Rectal smooth muscle tissue (tissue), 1 donor: ENCODE measurements around the gene GNG8.

Source experiments
- H3K27ac ChIP-seq: one replicate; pipeline ENCODE4 v1.7.0; 2013; ENCODE audit warnings: low read depth, low read length, inconsistent platforms
- H3K27me3 ChIP-seq: one replicate; pipeline ENCODE4 v1.7.0; 2013; ENCODE audit warnings: low read length; ENCODE audit not compliant: control insufficient read depth, insufficient read depth
- H3K36me3 ChIP-seq: one replicate; pipeline ENCODE4 v1.7.0; 2013; ENCODE audit warnings: low read length; ENCODE audit not compliant: control insufficient read depth, insufficient read depth
- H3K4me1 ChIP-seq: one replicate; pipeline ENCODE4 v1.7.0; 2013; ENCODE audit warnings: low read length; ENCODE audit not compliant: control insufficient read depth, insufficient read depth
- H3K4me3 ChIP-seq: one replicate; pipeline ENCODE4 v1.7.0; 2013; ENCODE audit warnings: low read length
- H3K9ac ChIP-seq: one replicate; pipeline ENCODE4 v1.7.0; 2013; ENCODE audit warnings: low read length

GNG8 gene

GRCh38 chr19:46610413-46610775 lies 25.6 kb downstream of the GNG8 start:
- H3K27ac ChIP-seq, result no peak overlapping the region
- no peaks in the 10 kb centered on the region for H3K27me3 ChIP-seq
- no peak overlapping the region for H3K4me3 ChIP-seq
- H3K36me3 ChIP-seq, result peaks cover 40% of the 10 kb centered on the region
- H3K4me1 ChIP-seq, result peaks cover 5% of the 10 kb centered on the region
- no peak overlapping the region for H3K9ac ChIP-seq

- Histone ChIP-seq H3K4me3 (no peak overlapping the region), H3K36me3 (peaks cover 40% of the 10 kb centered on the region), H3K4me1 (peaks cover 11% of the 10 kb centered on the region), H3K27ac (no peak overlapping the region), H3K9ac (no peak overlapping the region), H3K27me3 (no peaks in the 10 kb centered on the region)
Measured at GRCh38 chr19:46609511-46610412, 26.2 kb downstream of the GNG8 start.

DNA sequence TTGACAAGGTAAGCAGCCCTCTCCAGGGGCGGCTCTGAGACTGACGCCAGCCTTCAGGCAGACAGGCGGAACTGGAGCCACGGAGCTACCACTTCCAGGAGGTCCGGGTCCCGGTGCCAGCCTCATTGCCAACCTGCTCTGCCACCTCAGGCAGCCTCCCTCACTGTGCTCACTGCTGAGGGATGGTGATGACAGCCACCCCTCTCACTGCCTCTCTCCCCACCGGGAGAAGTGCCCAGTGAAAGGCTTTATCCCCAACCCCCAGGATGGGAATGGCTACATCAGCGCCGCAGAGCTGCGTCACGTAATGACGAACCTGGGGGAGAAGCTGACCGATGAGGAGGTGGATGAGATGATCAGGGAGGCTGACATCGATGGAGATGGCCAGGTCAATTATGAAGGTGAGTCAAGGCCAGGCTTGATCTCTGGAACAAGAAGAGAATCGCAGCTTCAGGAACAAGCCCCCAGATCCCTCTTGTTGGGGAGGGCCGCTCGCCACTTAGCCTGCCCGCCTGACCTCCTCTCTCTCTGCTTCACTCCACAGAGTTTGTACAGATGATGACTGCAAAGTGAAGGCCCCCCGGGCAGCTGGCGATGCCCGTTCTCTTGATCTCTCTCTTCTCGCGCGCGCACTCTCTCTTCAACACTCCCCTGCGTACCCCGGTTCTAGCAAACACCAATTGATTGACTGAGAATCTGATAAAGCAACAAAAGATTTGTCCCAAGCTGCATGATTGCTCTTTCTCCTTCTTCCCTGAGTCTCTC lies 27.2 kb downstream of the GNG8 start:
- H3K27ac ChIP-seq, result no peak overlapping the region
- H3K4me1 ChIP-seq, result peaks cover 14% of the 10 kb centered on the region
- peaks cover 40% of the 10 kb centered on the region for H3K36me3 ChIP-seq
- no peak overlapping the region for H3K4me3 ChIP-seq
- no peak overlapping the region for H3K9ac ChIP-seq
- H3K27me3 ChIP-seq, result no peaks in the 10 kb centered on the region

- peaks cover 40% of the 10 kb centered on the region for H3K36me3 ChIP-seq
- no peak overlapping the region for H3K27ac ChIP-seq
- no peaks in the 10 kb centered on the region for H3K27me3 ChIP-seq
- peaks cover 14% of the 10 kb centered on the region for H3K4me1 ChIP-seq
- H3K4me3 ChIP-seq, result no peak overlapping the region
- no peak overlapping the region for H3K9ac ChIP-seq
Measured at GRCh38 chr19:46608178-46608577, 27.8 kb downstream of the GNG8 start.

DNA sequence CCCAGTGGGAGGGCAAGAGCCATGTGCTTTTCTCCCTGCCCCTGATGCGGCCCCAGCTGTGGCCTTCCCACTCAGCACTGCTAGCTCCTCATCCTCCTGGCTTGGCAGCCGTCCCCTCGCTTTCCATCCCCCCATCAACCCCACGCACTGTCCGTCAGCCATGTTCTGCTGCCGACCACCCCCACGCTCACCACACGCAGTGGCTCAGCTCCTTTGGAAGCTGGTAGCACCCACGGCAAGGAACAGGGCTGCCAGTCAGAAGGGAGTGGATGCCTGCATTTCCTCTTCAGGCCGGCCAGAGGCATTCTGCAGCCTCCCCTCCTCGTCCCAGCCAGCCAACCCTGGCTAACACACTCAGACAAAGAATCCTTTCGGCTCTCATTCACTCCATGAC lies 28.6 kb downstream of the GNG8 start:
- no peak overlapping the region for H3K9ac ChIP-seq
- peaks cover 22% of the 10 kb centered on the region for H3K4me1 ChIP-seq
- no peak overlapping the region for H3K4me3 ChIP-seq
- no peak overlapping the region for H3K27ac ChIP-seq
- H3K27me3 ChIP-seq, result no peaks in the 10 kb centered on the region
- H3K36me3 ChIP-seq, result peaks cover 40% of the 10 kb centered on the region

DNA sequence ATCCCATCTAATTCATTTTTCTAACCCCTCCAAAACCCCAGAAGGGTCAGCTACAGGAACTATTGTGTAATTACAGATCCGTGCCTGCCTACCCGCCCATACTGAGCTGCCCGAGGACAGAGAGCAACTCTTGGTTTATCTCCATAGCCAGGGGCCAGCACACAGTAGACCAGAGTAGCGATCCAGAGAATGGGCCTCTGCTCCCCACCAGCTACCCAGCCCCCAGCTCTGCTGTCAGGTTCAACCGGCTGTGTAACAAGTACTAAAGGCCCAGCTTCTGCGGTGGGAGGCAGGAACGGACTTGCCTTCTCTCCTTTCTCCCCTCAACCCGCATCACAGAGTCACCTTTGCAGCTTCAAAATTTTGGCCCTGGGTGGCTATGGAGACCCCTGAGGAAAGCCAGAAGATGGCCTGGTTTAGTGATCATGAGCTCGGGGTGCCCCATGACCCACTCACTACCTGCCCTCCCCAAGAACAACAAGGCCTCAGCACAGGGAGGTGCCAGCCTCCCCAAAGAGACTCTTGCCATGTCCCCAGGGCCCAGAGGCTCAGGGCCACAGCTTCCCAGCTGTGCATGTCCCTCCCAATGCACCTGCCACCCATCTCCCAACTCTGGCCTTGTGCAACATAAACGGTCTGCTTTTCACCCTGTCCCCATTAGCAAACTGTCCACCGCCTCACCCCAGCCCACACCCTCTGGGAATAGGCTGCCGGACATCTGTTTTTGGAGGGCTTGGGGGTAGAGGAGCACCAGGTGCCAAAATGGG lies 29.1 kb downstream of the GNG8 start:
- no peak overlapping the region for H3K4me3 ChIP-seq
- no peak overlapping the region for H3K27ac ChIP-seq
- no peak overlapping the region for H3K9ac ChIP-seq
- peaks cover 40% of the 10 kb centered on the region for H3K36me3 ChIP-seq
- H3K27me3 ChIP-seq, result no peaks in the 10 kb centered on the region
- H3K4me1 ChIP-seq, result peaks cover 22% of the 10 kb centered on the region

DNA sequence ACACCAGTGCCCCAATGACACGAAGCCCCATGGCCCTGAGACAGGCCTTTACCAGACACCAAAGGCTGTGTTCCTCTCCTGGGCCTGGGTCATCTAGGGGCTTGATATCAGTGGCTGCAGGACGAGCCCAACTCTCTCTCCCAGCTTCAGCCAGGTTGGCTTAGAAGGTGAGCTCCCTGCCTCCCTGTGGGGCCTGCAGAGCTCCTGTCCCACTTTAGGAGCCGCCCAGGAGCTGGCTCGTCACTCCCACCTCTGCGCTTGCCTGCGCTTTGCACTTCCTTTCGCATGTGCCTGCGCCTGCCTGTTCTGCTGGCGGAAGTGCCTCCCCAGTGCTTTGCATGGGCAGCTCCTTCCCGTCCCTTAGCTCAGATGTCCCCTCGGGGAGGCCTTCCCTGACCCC lies 30.0 kb downstream of the GNG8 start:
- H3K4me3 ChIP-seq, result no peak overlapping the region
- peaks cover 22% of the 10 kb centered on the region for H3K4me1 ChIP-seq
- H3K9ac ChIP-seq, result no peak overlapping the region
- no peaks in the 10 kb centered on the region for H3K27me3 ChIP-seq
- H3K36me3 ChIP-seq, result peaks cover 38% of the 10 kb centered on the region
- H3K27ac ChIP-seq, result no peak overlapping the region

DNA sequence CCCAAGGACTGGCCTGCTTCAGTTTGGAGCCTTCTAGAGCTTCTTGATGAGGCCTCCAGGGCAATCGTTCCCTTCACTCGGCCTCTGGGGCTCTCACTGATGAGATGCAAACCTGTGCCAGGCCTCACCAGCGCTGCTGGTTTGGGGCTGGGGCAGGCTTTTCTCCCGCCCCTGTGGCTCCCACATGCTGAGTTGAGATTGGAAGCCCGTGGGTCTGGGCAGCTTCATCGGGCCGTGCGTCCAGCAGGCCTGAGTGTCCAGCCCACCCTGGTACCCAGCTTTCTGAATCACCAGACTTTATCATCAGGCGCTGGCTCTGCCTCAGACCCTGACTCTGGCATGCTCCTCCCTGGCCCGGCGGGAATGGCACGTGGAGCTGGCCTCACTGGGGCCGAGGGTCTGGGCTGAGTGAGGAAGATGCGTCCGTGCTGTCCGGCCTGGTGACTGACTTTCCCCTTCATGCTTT lies 30.6 kb downstream of the GNG8 start:
- Histone ChIP-seq H3K27me3 (no peaks in the 10 kb centered on the region), H3K9ac (no peak overlapping the region), H3K4me1 (peaks cover 22% of the 10 kb centered on the region), H3K4me3 (no peak overlapping the region), H3K27ac (no peak overlapping the region), H3K36me3 (peaks cover 37% of the 10 kb centered on the region)

- H3K27me3 ChIP-seq, result no peaks in the 10 kb centered on the region
- no peak overlapping the region for H3K4me3 ChIP-seq
- peaks cover 37% of the 10 kb centered on the region for H3K36me3 ChIP-seq
- peaks cover 25% of the 10 kb centered on the region for H3K4me1 ChIP-seq
- H3K27ac ChIP-seq, result no peak overlapping the region
- no peak overlapping the region for H3K9ac ChIP-seq
Measured at GRCh38 chr19:46604781-46605355, 31.1 kb downstream of the GNG8 start.

GRCh38 chr19:46603752-46604231 lies 32.2 kb downstream of the GNG8 start:
- H3K36me3 ChIP-seq, result peaks cover 29% of the 10 kb centered on the region
- H3K9ac ChIP-seq, result peak overlapping the region; percentile 14
- no peaks in the 10 kb centered on the region for H3K27me3 ChIP-seq
- H3K27ac ChIP-seq, result peak overlapping the region; percentile 58
- peaks cover 25% of the 10 kb centered on the region for H3K4me1 ChIP-seq
- peak overlapping the region; percentile 24 for H3K4me3 ChIP-seq

DNA sequence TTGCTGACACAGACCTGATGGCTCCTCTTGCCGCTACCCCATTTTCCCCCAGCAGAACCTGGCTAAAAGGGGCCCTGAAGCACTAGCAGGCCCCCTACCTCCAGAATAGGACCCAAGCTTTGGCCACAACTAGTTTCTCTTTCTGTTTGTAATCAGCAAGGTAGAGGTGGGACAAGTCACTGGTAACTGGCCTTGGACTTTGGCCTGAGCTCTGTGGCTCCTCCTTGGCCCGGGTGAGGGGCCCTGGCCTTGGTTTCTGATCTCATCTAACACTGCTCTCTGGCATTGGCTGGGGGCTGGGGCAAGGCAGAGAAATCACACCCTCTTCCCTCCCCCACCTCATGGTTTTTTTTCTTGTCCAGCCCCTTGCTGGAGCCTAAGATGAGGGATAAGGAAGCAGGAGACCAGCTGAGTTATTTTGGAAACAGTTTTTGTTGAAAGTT lies 32.8 kb downstream of the GNG8 start:
- peak overlapping the region; percentile 99 for H3K4me3 ChIP-seq
- peak overlapping the region; percentile 75 for H3K9ac ChIP-seq
- peaks cover 24% of the 10 kb centered on the region for H3K36me3 ChIP-seq
- H3K27ac ChIP-seq, result peak overlapping the region; percentile 58
- peaks cover 25% of the 10 kb centered on the region for H3K4me1 ChIP-seq
- no peaks in the 10 kb centered on the region for H3K27me3 ChIP-seq
